GM12878 (cell line): ENCODE results near the gene RPL19. TPM values are rescaled to one million over a fixed set of nuclear protein-coding genes. Genes with fewer than 3 reads are reported as not detected.

Source experiments
- ATAC-seq: fragments of 200-7000 bp; cut with Tn5 transposase; 3 replicates; pipeline ENCODE4 v1.9.1; 2020; ENCODE audit warnings: mild to moderate bottlenecking, moderate library complexity
- BruUV-seq: library from RNA; stranded (reverse); fragments of 400-500 nt; replicated peaks from 2 replicates; lab custom pipeline; 2021; lab: Mats Ljungman, UMichigan
- CTCF ChIA-PET: fragments of 300-600 bp; sonication (Branson Sonifier 250); formaldehyde crosslinking; extraction: SDS; loops from one replicate; lab custom pipeline; 2021; ENCODE audit warnings: inconsistent platforms; lab: Yijun Ruan, JAX
- POLR2A ChIA-PET: fragments of 350-600 bp; formaldehyde crosslinking; extraction: SDS; loops from one replicate; lab custom pipeline; 2021; ENCODE audit warnings: inconsistent platforms; lab: Charles Lee
- RAD21 ChIA-PET: fragments of 300-600 bp; sonication (Branson Sonifier 250); formaldehyde crosslinking; loops from one replicate; lab custom pipeline; 2023; ENCODE audit warnings: antibody characterized with exemption; ENCODE audit not compliant: unreplicated experiment; lab: Charles Lee
- SMC1A ChIA-PET: fragments of 300-600 bp; sonication (Branson Sonifier 250); formaldehyde crosslinking; loops from one replicate; lab custom pipeline; 2023; ENCODE audit not compliant: unreplicated experiment, uncharacterized antibody; lab: Charles Lee
- DNase-seq: peaks from one replicate; pipeline ENCODE4 v3.0.0-alpha.2; 2011; ENCODE audit warnings: low read depth, low spot score
- FAIRE-seq: peaks from 3 replicates; lab custom pipeline; 2011; peaks lifted over from hg19 to GRCh38; lab: Jason Lieb, UNC
- H2AFZ ChIP-seq: 2 replicates; pipeline ENCODE4 v1.6.0; 2011; ENCODE audit warnings: low read depth, low read length, control low read depth; ENCODE audit not compliant: control insufficient read depth
- H3K27ac ChIP-seq: 2 replicates; pipeline ENCODE4 v1.5.1; 2011; ENCODE audit warnings: control low read depth; ENCODE audit not compliant: control insufficient read depth, insufficient read depth
- H3K27me3 ChIP-seq, 2 experiments: replicated peaks in 1 of 2; 2 replicates each; pipeline versions ENCODE4 v1.6.0 to v1.6.1; 2011; ENCODE audit warnings: low read length in 1 of 2; ENCODE audit not compliant: control insufficient read depth in 2 of 2, insufficient read depth in 2 of 2
- H3K36me3 ChIP-seq, 2 experiments: 2 replicates each; pipeline ENCODE4 v1.5.1; 2011; ENCODE audit warnings: low read length in 1 of 2; ENCODE audit not compliant: control insufficient read depth in 2 of 2, insufficient read depth in 2 of 2
- H3K4me1 ChIP-seq: 2 replicates; pipeline ENCODE4 v1.6.1; 2011; ENCODE audit warnings: mild to moderate bottlenecking, low read length, moderate library complexity, mixed read lengths; ENCODE audit not compliant: control insufficient read depth, insufficient read depth
- H3K4me2 ChIP-seq: 2 replicates; pipeline ENCODE4 v1.6.0; 2011; ENCODE audit warnings: control low read depth; ENCODE audit not compliant: control insufficient read depth, insufficient read depth
- H3K4me3 ChIP-seq: fragments of 200-600 bp; sonication (generic); 2 replicates; pipeline ENCODE4 v1.5.1; 2016
- H3K79me2 ChIP-seq: 2 replicates; pipeline ENCODE4 v1.6.0; 2011; ENCODE audit warnings: low read length; ENCODE audit not compliant: control insufficient read depth, insufficient read depth
- H3K9ac ChIP-seq: 2 replicates; pipeline ENCODE4 v1.8.0; 2011; ENCODE audit warnings: low read length, control low read depth, mixed read lengths; ENCODE audit not compliant: control insufficient read depth, insufficient read depth
- H3K9me3 ChIP-seq: replicated peaks from 3 replicates; pipeline ENCODE4 v1.5.1; 2011; ENCODE audit warnings: mild to moderate bottlenecking, low read length; ENCODE audit not compliant: control insufficient read depth, insufficient read depth
- H4K20me1 ChIP-seq: 2 replicates; pipeline ENCODE4 v1.6.0; 2011; ENCODE audit not compliant: control insufficient read depth, insufficient read depth
- BMI1 ChIP-seq: fragments of 450-650 bp; IDR thresholded peaks from 2 replicates; pipeline ENCODE4 v1.6.1; 2016; ENCODE audit warnings: mild to moderate bottlenecking, moderate library complexity, borderline replicate concordance
- EED ChIP-seq: sonication (generic); IDR thresholded peaks from 2 replicates; pipeline ENCODE4 v1.6.1; 2016; ENCODE audit warnings: antibody characterized with exemption, low read depth
- IKZF2 ChIP-seq, 2 experiments: fragments of 450-650 bp; IDR thresholded peaks; 2 replicates each; pipeline ENCODE4 v1.6.1; 2017; ENCODE audit warnings: mild to moderate bottlenecking in 2 of 2, moderate library complexity in 2 of 2
- LARP7 ChIP-seq: fragments of 450-650 bp; IDR thresholded peaks from 2 replicates; pipeline ENCODE4 v1.6.1; 2017; ENCODE audit warnings: mild to moderate bottlenecking
- MTA3 ChIP-seq: IDR thresholded peaks from 2 replicates; pipeline ENCODE4 v1.6.1; 2012; ENCODE audit warnings: low read length, inconsistent platforms, borderline replicate concordance
- MXI1 ChIP-seq: fragments of 150-350 bp; IDR thresholded peaks from 2 replicates; pipeline ENCODE4 v1.6.1; 2011; ENCODE audit warnings: low read depth, mild to moderate bottlenecking, inconsistent platforms, low read length, improper control_type of control experiment
- NFIC ChIP-seq: IDR thresholded peaks from 2 replicates; pipeline ENCODE4 v1.6.1; 2012; ENCODE audit warnings: low read depth, mild to moderate bottlenecking, inconsistent platforms, low read length, moderate library complexity
- NFXL1 ChIP-seq: fragments of 450-650 bp; IDR thresholded peaks from 2 replicates; pipeline ENCODE4 v1.6.1; 2017; ENCODE audit warnings: antibody characterized with exemption, mild to moderate bottlenecking, borderline replicate concordance
- TARDBP ChIP-seq: IDR thresholded peaks from 2 replicates; pipeline ENCODE4 v1.6.1; 2016; ENCODE audit warnings: borderline replicate concordance
- ZNF207 ChIP-seq: fragments of 450-650 bp; IDR thresholded peaks from 2 replicates; pipeline ENCODE4 v1.6.1; 2014; ENCODE audit warnings: antibody characterized with exemption, mild to moderate bottlenecking, borderline replicate concordance
- WGBS: methylation state at CpG from one replicate; pipeline ENCODE4 v1.1.6; 2016; ENCODE audit warnings: low lambda C conversion rate; ENCODE audit not compliant: insufficient replicate concordance, insufficient coverage; ENCODE audit errors: missing lambda C conversion rate; 5-methylcytosine and 5-hydroxymethylcytosine counted together
- in situ Hi-C: fragments of 300-500 bp; cut with MboI; formaldehyde crosslinking; loops from 9 replicates; pipeline ENCODE4 v1.14.3; 2018; ENCODE audit warnings: mixed read lengths
- intact Hi-C: fragments of 100-400 bp; cut with micrococcal nuclease; formaldehyde crosslinking; loops from one replicate; pipeline ENCODE4 v1.14.2; 2022; ENCODE audit not compliant: unreplicated experiment
- polyA plus RNA-seq, 11 experiments: library from polyadenylated mRNA; depleted of rRNA in 4 of 11; unstranded in 6 of 11; stranded (reverse) in 5 of 11; fragments of >200 nt; fragmentation: Nextera tagmentation in 4 of 11; fragmentation: Illumina TruSeq in 1 of 11; extraction: Ambion mirVana in 4 of 11; extraction: Trizol in 1 of 11; gene quantifications; 1 replicate in 1 of 11; 2 replicates in 10 of 11; pipeline versions ENCODE4 v1.2.1 to v1.2.3, GENCODE V29; 2011 to 2016; ENCODE audit warnings: inconsistent platforms in 2 of 11, missing spikeins in 2 of 11, low read depth in 1 of 11
- total RNA-seq, 4 experiments: library from RNA; depleted of rRNA in 3 of 4; stranded (reverse); fragments of >200 nt in 3 of 4; fragmentation: Illumina TruSeq in 1 of 4; extraction: Trizol in 1 of 4; gene quantifications; 2 replicates each; pipeline versions ENCODE4 v1.2.1 to v1.2.3, GENCODE V29; 2013 to 2021
- TF ChIP-seq, protein P1 (sequence below): fragments of 450-650 bp; IDR thresholded peaks from 2 replicates; pipeline ENCODE4 v1.6.1; 2017; ENCODE audit warnings: low read depth, mild to moderate bottlenecking, moderate library complexity
- TF ChIP-seq, protein P2 (sequence below): IDR thresholded peaks from 2 replicates; pipeline ENCODE4 v1.6.1; 2011; ENCODE audit warnings: borderline replicate concordance, low read depth, mild to moderate bottlenecking, moderate library complexity, low read length; ENCODE audit not compliant: insufficient read depth, poor library complexity, severe bottlenecking
- TF ChIP-seq, protein P3 (sequence below): IDR thresholded peaks from 2 replicates; pipeline ENCODE4 v1.6.1; 2012; ENCODE audit warnings: low read depth, low read length, improper control_type of control experiment
- TF ChIP-seq, protein P4 (sequence below): IDR thresholded peaks from 2 replicates; pipeline ENCODE4 v1.6.1; 2012; ENCODE audit warnings: mild to moderate bottlenecking, low read depth, low read length

Gene RPL19
- total and polyA plus RNA-seq, 10 of the 15 experiments (the other 5 are each of a cell fraction or from before 2014, with no cell fraction given) = 1,862 to 5,536 (median 3,836) TPM

DNA sequence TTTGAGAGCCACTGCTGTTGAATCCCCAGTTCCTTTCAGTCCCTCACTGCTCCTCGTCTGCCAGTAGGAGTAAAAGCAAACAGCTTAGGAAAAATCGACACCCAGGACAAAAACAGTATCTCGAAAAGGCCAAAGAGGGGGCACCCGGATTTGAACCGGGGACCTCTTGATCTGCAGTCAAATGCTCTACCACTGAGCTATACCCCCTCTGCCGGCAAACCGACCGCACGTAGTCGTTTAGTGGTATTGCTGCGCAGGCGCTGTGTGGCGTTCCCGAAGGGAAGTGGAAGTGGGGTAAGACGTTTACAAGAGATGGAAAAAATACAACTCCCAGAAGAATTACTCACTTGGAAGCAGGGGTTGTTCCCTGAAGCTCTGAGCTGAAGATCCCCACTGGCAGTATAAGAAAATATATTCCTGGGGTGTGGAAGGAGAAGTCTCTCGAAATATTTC lies 46.5 kb upstream of the RPL19 start:
- in situ Hi-C loops (loop anchor here (5.0 to 10.0 kb wide), 2 partner anchors 166 to 399 kb away; partner anchors contain the start of gene PSMB3), intact Hi-C loops (loop anchor here (1.0 to 5.0 kb wide), 6 partner anchors 84 to 356 kb away; partner anchors contain the start of gene PIP4K2B)
- no peak for FAIRE-seq
- Histone ChIP-seq H4K20me1 (no peaks in the 10 kb centered on the region), H3K4me3 (peak overlapping the region; percentile 87), H3K9me3 (no peaks in the 10 kb centered on the region), H3K9ac (peak overlapping the region; percentile 81), H3K4me2 (peak overlapping the region; percentile 98), H2AFZ (peak overlapping the region; percentile 87), H3K36me3 (no peaks in the 10 kb centered on the region), H3K4me1 (peaks cover 8% of the 10 kb centered on the region), H3K27me3 (peaks cover 5 to 13% of the 10 kb centered on the region in 2 experiments), H3K79me2 (no peaks in the 10 kb centered on the region), H3K27ac (peak overlapping the region; percentile 62)
- ChIA-PET POLR2A (interaction anchor here (0.8 to 2.3 kb wide), 12 partner anchors 11 to 401 kb away, joined by 3 to 9 read pairs (median 3); partner anchors contain the start of genes CDK12, LASP1, PSMB3 and RPL19), RAD21 (interaction anchor here (0.6 to 3.9 kb wide), 36 partner anchors 10 to 477 kb away, joined by 3 to 142 read pairs (median 5); partner anchors contain the start of genes CWC25, LASP1, MED1 and PSMB3), CTCF (interaction anchor here (0.6 to 5.9 kb wide), 46 partner anchors 9 to 595 kb away, joined by 3 to 208 read pairs (median 6); partner anchors contain the start of genes ARL5C, LASP1, PSMB3 and RPL19), SMC1A (interaction anchor here (0.9 to 4.2 kb wide), 29 partner anchors 9 to 487 kb away, joined by 3 to 117 read pairs (median 5); partner anchors contain the start of genes ARL5C, LASP1, PSMB3 and RPL19)
- 0% methylated on average over 16 of the region's 16 CpGs for WGBS
- BruUV-seq = no TSS peak
- peak; percentile 73 for ATAC-seq
- peak; percentile 71 for DNase-seq
- no peak for TF ChIP-seq BMI1
- TF ChIP-seq, protein P1, sequence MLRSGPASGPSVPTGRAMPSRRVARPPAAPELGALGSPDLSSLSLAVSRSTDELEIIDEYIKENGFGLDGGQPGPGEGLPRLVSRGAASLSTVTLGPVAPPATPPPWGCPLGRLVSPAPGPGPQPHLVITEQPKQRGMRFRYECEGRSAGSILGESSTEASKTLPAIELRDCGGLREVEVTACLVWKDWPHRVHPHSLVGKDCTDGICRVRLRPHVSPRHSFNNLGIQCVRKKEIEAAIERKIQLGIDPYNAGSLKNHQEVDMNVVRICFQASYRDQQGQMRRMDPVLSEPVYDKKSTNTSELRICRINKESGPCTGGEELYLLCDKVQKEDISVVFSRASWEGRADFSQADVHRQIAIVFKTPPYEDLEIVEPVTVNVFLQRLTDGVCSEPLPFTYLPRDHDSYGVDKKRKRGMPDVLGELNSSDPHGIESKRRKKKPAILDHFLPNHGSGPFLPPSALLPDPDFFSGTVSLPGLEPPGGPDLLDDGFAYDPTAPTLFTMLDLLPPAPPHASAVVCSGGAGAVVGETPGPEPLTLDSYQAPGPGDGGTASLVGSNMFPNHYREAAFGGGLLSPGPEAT = 0 out of 2 replicates have a peak, but pooled peaks have one; percentile 9
- TF ChIP-seq MTA3 = peak; percentile 69; the same call in 1 of the 2 replicates
- TF ChIP-seq MXI1 = no peak
- peak in 1 of 2 experiments; percentile 54; a peak in 3 of 4 replicates for TF ChIP-seq IKZF2 (IDR thresholded peaks at IDR 0.05)
- TF ChIP-seq ZNF207 = no peak
- TF ChIP-seq, protein P2, sequence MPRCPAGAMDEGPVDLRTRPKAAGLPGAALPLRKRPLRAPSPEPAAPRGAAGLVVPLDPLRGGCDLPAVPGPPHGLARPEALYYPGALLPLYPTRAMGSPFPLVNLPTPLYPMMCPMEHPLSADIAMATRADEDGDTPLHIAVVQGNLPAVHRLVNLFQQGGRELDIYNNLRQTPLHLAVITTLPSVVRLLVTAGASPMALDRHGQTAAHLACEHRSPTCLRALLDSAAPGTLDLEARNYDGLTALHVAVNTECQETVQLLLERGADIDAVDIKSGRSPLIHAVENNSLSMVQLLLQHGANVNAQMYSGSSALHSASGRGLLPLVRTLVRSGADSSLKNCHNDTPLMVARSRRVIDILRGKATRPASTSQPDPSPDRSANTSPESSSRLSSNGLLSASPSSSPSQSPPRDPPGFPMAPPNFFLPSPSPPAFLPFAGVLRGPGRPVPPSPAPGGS = no peak
- TF ChIP-seq, protein P3, sequence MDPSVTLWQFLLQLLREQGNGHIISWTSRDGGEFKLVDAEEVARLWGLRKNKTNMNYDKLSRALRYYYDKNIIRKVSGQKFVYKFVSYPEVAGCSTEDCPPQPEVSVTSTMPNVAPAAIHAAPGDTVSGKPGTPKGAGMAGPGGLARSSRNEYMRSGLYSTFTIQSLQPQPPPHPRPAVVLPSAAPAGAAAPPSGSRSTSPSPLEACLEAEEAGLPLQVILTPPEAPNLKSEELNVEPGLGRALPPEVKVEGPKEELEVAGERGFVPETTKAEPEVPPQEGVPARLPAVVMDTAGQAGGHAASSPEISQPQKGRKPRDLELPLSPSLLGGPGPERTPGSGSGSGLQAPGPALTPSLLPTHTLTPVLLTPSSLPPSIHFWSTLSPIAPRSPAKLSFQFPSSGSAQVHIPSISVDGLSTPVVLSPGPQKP = no peak
- no peak for TF ChIP-seq NFXL1
- TF ChIP-seq LARP7 = no peak
- TF ChIP-seq EED = peak; percentile 48; the same call in 1 of the 2 replicates
- TF ChIP-seq, protein P4, sequence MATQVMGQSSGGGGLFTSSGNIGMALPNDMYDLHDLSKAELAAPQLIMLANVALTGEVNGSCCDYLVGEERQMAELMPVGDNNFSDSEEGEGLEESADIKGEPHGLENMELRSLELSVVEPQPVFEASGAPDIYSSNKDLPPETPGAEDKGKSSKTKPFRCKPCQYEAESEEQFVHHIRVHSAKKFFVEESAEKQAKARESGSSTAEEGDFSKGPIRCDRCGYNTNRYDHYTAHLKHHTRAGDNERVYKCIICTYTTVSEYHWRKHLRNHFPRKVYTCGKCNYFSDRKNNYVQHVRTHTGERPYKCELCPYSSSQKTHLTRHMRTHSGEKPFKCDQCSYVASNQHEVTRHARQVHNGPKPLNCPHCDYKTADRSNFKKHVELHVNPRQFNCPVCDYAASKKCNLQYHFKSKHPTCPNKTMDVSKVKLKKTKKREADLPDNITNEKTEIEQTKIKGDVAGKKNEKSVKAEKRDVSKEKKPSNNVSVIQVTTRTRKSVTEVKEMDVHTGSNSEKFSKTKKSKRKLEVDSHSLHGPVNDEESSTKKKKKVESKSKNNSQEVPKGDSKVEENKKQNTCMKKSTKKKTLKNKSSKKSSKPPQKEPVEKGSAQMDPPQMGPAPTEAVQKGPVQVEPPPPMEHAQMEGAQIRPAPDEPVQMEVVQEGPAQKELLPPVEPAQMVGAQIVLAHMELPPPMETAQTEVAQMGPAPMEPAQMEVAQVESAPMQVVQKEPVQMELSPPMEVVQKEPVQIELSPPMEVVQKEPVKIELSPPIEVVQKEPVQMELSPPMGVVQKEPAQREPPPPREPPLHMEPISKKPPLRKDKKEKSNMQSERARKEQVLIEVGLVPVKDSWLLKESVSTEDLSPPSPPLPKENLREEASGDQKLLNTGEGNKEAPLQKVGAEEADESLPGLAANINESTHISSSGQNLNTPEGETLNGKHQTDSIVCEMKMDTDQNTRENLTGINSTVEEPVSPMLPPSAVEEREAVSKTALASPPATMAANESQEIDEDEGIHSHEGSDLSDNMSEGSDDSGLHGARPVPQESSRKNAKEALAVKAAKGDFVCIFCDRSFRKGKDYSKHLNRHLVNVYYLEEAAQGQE = 0 out of 2 replicates have a peak, but pooled peaks have one; percentile 12
- TF ChIP-seq NFIC = peak; percentile 42; the same call in 1 of the 2 replicates
- TF ChIP-seq TARDBP = peak; percentile 99
